Keratinocyte (primary cell): ENCODE results near the gene ATP6V0D1. TPM values are rescaled to one million over a fixed set of nuclear protein-coding genes. Genes with fewer than 3 reads are reported as not detected.

Experiments used
- DNase-seq: peaks from one replicate; pipeline ENCODE4 v3.0.0-alpha.2; 2011; ENCODE audit warnings: low read depth, missing footprints, low spot score
- FAIRE-seq: peaks from 2 replicates; lab custom pipeline; 2011; peaks lifted over from hg19 to GRCh38; lab: Jason Lieb, UNC
- H2AFZ ChIP-seq: 2 replicates; pipeline ENCODE4 v1.6.0; 2012; ENCODE audit warnings: low read length, control low read depth, inconsistent platforms; ENCODE audit not compliant: control insufficient read depth
- H3K27ac ChIP-seq: 2 replicates; pipeline ENCODE4 v1.5.1; 2011; ENCODE audit warnings: low read length; ENCODE audit not compliant: control insufficient read depth, insufficient read depth
- H3K27me3 ChIP-seq: 3 replicates; pipeline ENCODE4 v1.6.0; 2011; ENCODE audit warnings: low read length; ENCODE audit not compliant: control insufficient read depth, insufficient read depth; ENCODE audit errors: extremely low read depth
- H3K36me3 ChIP-seq, 2 experiments: 2 replicates in 1 of 2; 3 replicates in 1 of 2; pipeline ENCODE4 v1.5.1; 2011; ENCODE audit warnings: low read length in 2 of 2, mild to moderate bottlenecking in 1 of 2; ENCODE audit not compliant: control insufficient read depth in 2 of 2, insufficient read depth in 2 of 2; ENCODE audit errors: extremely low read depth in 1 of 2
- H3K4me1 ChIP-seq: 3 replicates; pipeline ENCODE4 v1.5.1; 2011; ENCODE audit warnings: low read length; ENCODE audit not compliant: control insufficient read depth, insufficient read depth; ENCODE audit errors: extremely low read depth
- H3K4me2 ChIP-seq: 3 replicates; pipeline ENCODE4 v1.6.0; 2011; ENCODE audit warnings: low read depth, low read length; ENCODE audit not compliant: control insufficient read depth, insufficient read depth; ENCODE audit errors: extremely low read depth
- H3K4me3 ChIP-seq, 3 experiments: fragments of 200-600 bp in 1 of 3; sonication (generic) in 1 of 3; 2 replicates in 2 of 3; 3 replicates in 1 of 3; pipeline ENCODE4 v1.5.1; 2011 to 2016; ENCODE audit warnings: low read length in 3 of 3, mild to moderate bottlenecking in 3 of 3, control low read depth in 2 of 3, inconsistent platforms in 1 of 3, low read depth in 1 of 3, mixed read lengths in 1 of 3, mixed run types in 1 of 3, moderate library complexity in 1 of 3; ENCODE audit not compliant: control insufficient read depth in 2 of 3, insufficient read depth in 2 of 3; ENCODE audit errors: extremely low read depth in 1 of 3
- H3K79me2 ChIP-seq: 2 replicates; pipeline ENCODE4 v1.6.0; 2012; ENCODE audit warnings: low read length; ENCODE audit not compliant: control insufficient read depth, insufficient read depth
- H3K9ac ChIP-seq: 3 replicates; pipeline ENCODE4 v1.6.0; 2011; ENCODE audit warnings: low read length; ENCODE audit not compliant: control insufficient read depth, insufficient read depth; ENCODE audit errors: extremely low read depth
- H3K9me1 ChIP-seq: 3 replicates; pipeline ENCODE4 v1.6.0; 2011; ENCODE audit warnings: low read length; ENCODE audit not compliant: control insufficient read depth, insufficient read depth; ENCODE audit errors: extremely low read depth
- H3K9me3 ChIP-seq: 2 replicates; pipeline ENCODE4 v1.5.1; 2012; ENCODE audit warnings: low read depth, low read length; ENCODE audit not compliant: control insufficient read depth
- H4K20me1 ChIP-seq: 3 replicates; pipeline ENCODE4 v1.6.0; 2011; ENCODE audit warnings: low read length; ENCODE audit not compliant: control insufficient read depth, insufficient read depth; ENCODE audit errors: extremely low read depth
- CTCF ChIP-seq, 3 experiments: IDR thresholded peaks in 1 of 3; conservative IDR thresholded peaks in 1 of 3; optimal IDR thresholded peaks in 1 of 3; 2 replicates in 2 of 3; 3 replicates in 1 of 3; pipeline versions ENCODE3 to v1.5.1; 2011; ENCODE audit warnings: low read length in 3 of 3, mild to moderate bottlenecking in 3 of 3, moderate library complexity in 2 of 3, control low read depth in 1 of 3, inconsistent platforms in 1 of 3; ENCODE audit not compliant: insufficient read depth in 2 of 3; ENCODE audit errors: extremely low read depth in 1 of 3
- EZH2 ChIP-seq: IDR thresholded peaks from one replicate; pipeline ENCODE4 v1.6.1; 2012; ENCODE audit warnings: inconsistent platforms, mild to moderate bottlenecking, low read length, moderate library complexity
- dilution Hi-C: fragments of 300-500 bp; cut with MboI; formaldehyde crosslinking; loops from one replicate; pipeline ENCODE4 v1.7.0; 2020; ENCODE audit warnings: low sequenced_read_pairs; ENCODE audit not compliant: extremely low pct_ligation_motif_present
- polyA plus RNA-seq, 5 experiments: library from polyadenylated mRNA; depleted of rRNA in 3 of 5; stranded (reverse) in 3 of 5; stranded (forward) in 1 of 5; unstranded in 1 of 5; fragments of >200 nt; gene quantifications; 1 replicate in 1 of 5; 2 replicates in 3 of 5; 3 replicates in 1 of 5; pipeline versions ENCODE4 v1.2.1 to v1.2.3, GENCODE V29; 2011 to 2012; ENCODE audit warnings: missing spikeins in 2 of 5, low read depth in 1 of 5, low replicate concordance in 1 of 5

ATP6V0D1 gene
- polyA plus RNA-seq, 1 donor (not counting 4 experiments of a cell fraction or from before 2014, with no cell fraction given): 97.1 TPM

- Histone ChIP-seq H3K9me1 (no peaks in the 10 kb centered on the region), H3K27me3 (no peaks in the 10 kb centered on the region), H3K4me2 (no peak overlapping the region), H2AFZ (no peak overlapping the region), H3K9ac (no peak overlapping the region), H3K79me2 (no peaks in the 10 kb centered on the region), H3K36me3 (peaks cover 5 to 24% of the 10 kb centered on the region in 2 experiments), H3K27ac (no peak overlapping the region), H3K9me3 (no peaks in the 10 kb centered on the region), H4K20me1 (peaks cover 18% of the 10 kb centered on the region), H3K4me3 (no peak overlapping the region), H3K4me1 (peaks cover 5% of the 10 kb centered on the region)
- FAIRE-seq (no peak), DNase-seq (no peak)
- dilution Hi-C loops: no loop called here
- TF ChIP-seq CTCF (optimal IDR thresholded peaks at IDR 0.05 in 1 of 3, IDR thresholded peaks at IDR 0.05 in 1 of 3, conservative IDR thresholded peaks at IDR 0.05 in 1 of 3; ENCODE audit: extremely low read depth in 1 of 3, insufficient read depth in 2 of 3, low read length in 3 of 3) (no peak), EZH2 (no peak)
Observed at GRCh38 chr16:67451704-67452435, 29.1 kb downstream of the ATP6V0D1 start.

GRCh38 chr16:67451061-67451703 is 29.8 kb downstream of the ATP6V0D1 start:
- H3K9me3 ChIP-seq: no peaks in the 10 kb centered on the region
- no peaks in the 10 kb centered on the region for H3K79me2 ChIP-seq
- H2AFZ ChIP-seq: no peak overlapping the region
- H3K4me2 ChIP-seq: no peak overlapping the region
- no peaks in the 10 kb centered on the region for H3K4me1 ChIP-seq
- no peak for DNase-seq
- H3K27me3 ChIP-seq: no peaks in the 10 kb centered on the region
- dilution Hi-C loops: no loop called here
- TF ChIP-seq CTCF (optimal IDR thresholded peaks at IDR 0.05 in 1 of 3, IDR thresholded peaks at IDR 0.05 in 1 of 3, conservative IDR thresholded peaks at IDR 0.05 in 1 of 3; ENCODE audit: extremely low read depth in 1 of 3, insufficient read depth in 2 of 3, low read length in 3 of 3): no peak
- no peak for TF ChIP-seq EZH2
- FAIRE-seq: no peak
- no peaks in the 10 kb centered on the region for H3K9me1 ChIP-seq
- H3K27ac ChIP-seq: no peak overlapping the region
- no peak overlapping the region for H3K9ac ChIP-seq
- peaks cover 17% of the 10 kb centered on the region for H4K20me1 ChIP-seq
- H3K4me3 ChIP-seq: no peak overlapping the region
- peaks cover 5 to 24% of the 10 kb centered on the region in 2 experiments for H3K36me3 ChIP-seq
